CD4-positive, alpha-beta T cell (primary cell): ENCODE results near the gene TMED9. TPM values are rescaled to one million over a fixed set of nuclear protein-coding genes. Genes with fewer than 3 reads are reported as not detected.
"Not testable (repeated sequence)": the region's sequence is repeated elsewhere in the genome, so short reads cannot be mapped to it uniquely, and the experiment has no call there.

Experiments
- ATAC-seq: fragments of 200-7000 bp; cut with Tn5 transposase; one replicate; pipeline ENCODE4 v1.10.0; 2022; ENCODE audit warnings: mild to moderate bottlenecking; ENCODE audit not compliant: poor library complexity
- CTCF ChIA-PET: fragments of 350-600 bp; sonication (Branson Sonifier 250); formaldehyde crosslinking; loops from one replicate; lab custom pipeline; 2021; ENCODE audit warnings: antibody characterized with exemption, inconsistent platforms; lab: Charles Lee
- POLR2A ChIA-PET: fragments of 350-600 bp; sonication (Branson Sonifier 250); formaldehyde crosslinking; loops from one replicate; lab custom pipeline; 2021; ENCODE audit warnings: antibody characterized with exemption, inconsistent platforms; lab: Charles Lee
- DNase-seq, 14 experiments: peaks; one replicate each; pipeline ENCODE4 v3.0.0-alpha.2; 2013 to 2020; ENCODE audit warnings: mixed read lengths in 2 of 14
- H3K27ac ChIP-seq, 2 donors: one replicate each; pipeline versions ENCODE4 v1.5.1 to v1.7.0; 2013; ENCODE audit warnings: low read length in 2 of 2, low read depth in 1 of 2, mild to moderate bottlenecking in 1 of 2
- H3K27me3 ChIP-seq, 2 experiments: 1 replicate in 1 of 2; 2 replicates in 1 of 2; pipeline versions ENCODE4 v1.6.1 to v1.7.0; 2013; ENCODE audit warnings: low read length in 2 of 2, control low read depth in 1 of 2, mild to moderate bottlenecking in 1 of 2, moderate library complexity in 1 of 2; ENCODE audit not compliant: insufficient read depth in 2 of 2, control insufficient read depth in 1 of 2
- H3K36me3 ChIP-seq: one replicate; pipeline ENCODE4 v1.6.1; 2013; ENCODE audit warnings: low read length, control low read depth; ENCODE audit not compliant: insufficient read depth
- H3K4me1 ChIP-seq: one replicate; pipeline ENCODE4 v1.6.1; 2013; ENCODE audit warnings: low read length, control low read depth; ENCODE audit not compliant: insufficient read depth
- H3K4me3 ChIP-seq: one replicate; pipeline ENCODE4 v1.5.1; 2013; ENCODE audit warnings: mild to moderate bottlenecking, low read length, moderate library complexity
- H3K9me3 ChIP-seq, 2 experiments: 1 replicate in 1 of 2; 2 replicates in 1 of 2; pipeline versions ENCODE4 v1.6.1 to v1.7.0; 2013; ENCODE audit warnings: low read length in 2 of 2, mild to moderate bottlenecking in 2 of 2, control low read depth in 1 of 2, moderate library complexity in 1 of 2; ENCODE audit not compliant: control insufficient read depth in 1 of 2, insufficient read depth in 1 of 2
- H3K27ac Mint-ChIP-seq: one replicate; pipeline ENCODE4 v1.8.0; 2020; ENCODE audit warnings: mixed read lengths
- H3K27me3 Mint-ChIP-seq: one replicate; pipeline ENCODE4 v1.8.0; 2021; ENCODE audit warnings: mixed read lengths
- H3K36me3 Mint-ChIP-seq: one replicate; pipeline ENCODE4 v1.8.0; 2021; ENCODE audit warnings: low read depth, mixed read lengths
- H3K4me1 Mint-ChIP-seq: one replicate; pipeline ENCODE4 v1.8.0; 2021; ENCODE audit warnings: low read depth, mixed read lengths
- H3K4me3 Mint-ChIP-seq: one replicate; pipeline ENCODE4 v1.8.0; 2020; ENCODE audit warnings: mild to moderate bottlenecking, mixed read lengths
- H3K9me3 Mint-ChIP-seq: one replicate; pipeline ENCODE4 v1.8.0; 2020; ENCODE audit warnings: mixed read lengths
- intact Hi-C, 2 experiments: fragments of 100-400 bp; cut with DNase I in 1 of 2; cut with micrococcal nuclease in 1 of 2; formaldehyde crosslinking; loops; one replicate each; pipeline versions ENCODE4 v1.15.1 to v1.9.0; 2023 to 2025; cut with DNase I, micrococcal nuclease
- total RNA-seq, 174 experiments: library from RNA in 2 of 174; stranded (reverse) in 2 of 174; gene quantifications; one replicate each; pipeline ENCODE4 v1.2.3 and lab custom pipeline; 2021 to 2026

Gene TMED9
- total RNA-seq, 2 experiments from 2014 or later: 42.7 to 47.8 TPM

DNA sequence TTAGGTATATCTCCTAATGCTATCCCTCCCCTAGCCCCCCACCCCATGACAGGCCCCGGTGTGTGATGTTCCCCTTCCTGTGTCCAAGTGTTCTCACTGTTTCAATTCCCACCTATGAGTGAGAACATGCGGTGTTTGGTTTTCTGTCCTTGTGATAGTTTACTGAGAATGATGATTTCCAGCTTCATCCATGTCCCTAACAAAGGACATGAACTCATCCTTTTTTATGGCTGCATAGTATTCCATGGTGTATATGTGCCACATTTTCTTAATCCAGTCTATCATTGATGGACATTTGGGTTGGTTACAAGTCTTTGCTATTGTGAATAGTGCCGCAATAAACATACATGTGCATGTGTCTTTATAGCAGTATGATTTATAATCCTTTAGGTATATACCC lies 42.9 kb downstream of the TMED9 start:
- H3K4me1 Mint-ChIP-seq, H3K36me3 Mint-ChIP-seq, H3K36me3 ChIP-seq, DNase-seq, H3K4me3 ChIP-seq, CTCF ChIA-PET, intact Hi-C loops, H3K27ac Mint-ChIP-seq, POLR2A ChIA-PET, H3K4me1 ChIP-seq, ATAC-seq, H3K27me3 ChIP-seq, H3K9me3 Mint-ChIP-seq, H3K4me3 Mint-ChIP-seq, H3K27ac ChIP-seq, H3K27me3 Mint-ChIP-seq, H3K9me3 ChIP-seq: not testable (repeated sequence)

DNA sequence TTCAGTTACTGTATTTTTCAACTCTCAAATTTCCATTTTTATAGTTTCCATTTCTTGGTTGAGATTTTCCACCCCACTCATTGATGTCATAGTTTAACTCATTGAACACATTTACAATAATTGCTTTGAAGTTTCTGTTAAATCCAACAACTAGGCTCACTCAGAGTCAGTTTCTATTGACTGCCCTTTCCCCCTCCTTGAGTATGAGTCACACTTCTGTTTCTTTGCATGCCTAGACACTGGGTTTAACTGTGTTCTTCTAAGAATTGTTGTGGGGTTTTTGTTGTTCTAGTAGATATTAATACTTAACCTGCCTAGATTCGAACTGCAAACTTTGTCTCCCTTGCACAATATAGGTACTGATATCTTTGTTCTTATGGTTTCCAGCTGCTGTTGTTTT lies 53.5 kb downstream of the TMED9 start:
- H3K27me3 ChIP-seq, H3K4me3 ChIP-seq, H3K36me3 ChIP-seq, H3K27me3 Mint-ChIP-seq, ATAC-seq, H3K27ac Mint-ChIP-seq, H3K9me3 ChIP-seq, H3K4me1 ChIP-seq, H3K27ac ChIP-seq, DNase-seq, H3K9me3 Mint-ChIP-seq, POLR2A ChIA-PET, H3K4me1 Mint-ChIP-seq, H3K4me3 Mint-ChIP-seq, intact Hi-C loops, CTCF ChIA-PET: not testable (repeated sequence)
- H3K36me3 Mint-ChIP-seq: peaks cover 11% of the 10 kb centered on the region

Other genes with a start within 250 kb of the TMED9 start
- gene LMAN2, start 240.5 kb upstream of the TMED9 start, total RNA-seq: 10 to 100 TPM; 54.5 to 55.6 TPM
- 10 to 100 TPM; 34.7 to 35.3 TPM for gene RGS14, start 234.3 kb upstream of the TMED9 start, total RNA-seq
- not detected for gene SLC34A1, start 207.8 kb upstream of the TMED9 start, total RNA-seq
- gene PFN3, start 191.5 kb upstream of the TMED9 start, total RNA-seq: not detected
- gene F12, start 182.6 kb upstream of the TMED9 start, total RNA-seq: under 1 TPM; 0.20 to 0.60 TPM
- gene GRK6, start 165.5 kb upstream of the TMED9 start, total RNA-seq: 100 to 1,000 TPM; 186 to 192 TPM
- 10 to 100 TPM; 23.3 to 23.5 TPM for gene PRR7, start 145.4 kb upstream of the TMED9 start, total RNA-seq
- gene DBN1, start 118.6 kb upstream of the TMED9 start, total RNA-seq: 1 to 10 TPM; 1.8 to 2.5 TPM
- gene PDLIM7, start 94.6 kb upstream of the TMED9 start, total RNA-seq: 1 to 10 TPM; 5.2 to 6.0 TPM
- 1 to 10 TPM; 1.3 to 1.4 TPM for gene DOK3, start 82.4 kb upstream of the TMED9 start, total RNA-seq
- 10 to 100 TPM; 49.6 to 49.7 TPM for gene DDX41, start 75.2 kb upstream of the TMED9 start, total RNA-seq
- 100 to 1,000 TPM; 150 to 155 TPM for gene FAM193B, start 37.6 kb upstream of the TMED9 start, total RNA-seq
- gene B4GALT7, start 7.9 kb downstream of the TMED9 start, total RNA-seq: 10 to 100 TPM; 31.1 to 33.8 TPM
- 100 to 1,000 TPM; 106 to 115 TPM for gene FAM153A, start 190.7 kb downstream of the TMED9 start, total RNA-seq